Measurements from ENCODE around the gene CAND1. TPM values are rescaled to one million over a fixed set of nuclear protein-coding genes. Genes with fewer than 3 reads are reported as not detected.

The CAND1 gene
- total RNA-seq, 1 experiment from 2014 or later: 230 TPM

- peaks cover 16 to 27% of the 10 kb centered on the region in 2 experiments for H3K4me1 Mint-ChIP-seq
Measured at GRCh38 chr12:67358781-67359338, 89.7 kb downstream of the CAND1 start.

More at GRCh38 chr12:67358781-67359338, 89.7 kb downstream of the CAND1 start:
- no peak overlapping the region for H2AK5ac ChIP-seq (ENCODE audit: insufficient read length, low read length)
- no peak overlapping the region for H2BK20ac ChIP-seq (ENCODE audit: low read depth, low read length, poor library complexity, severe bottlenecking)
- H3K23ac ChIP-seq (ENCODE audit: insufficient read length, low read depth, low read length): no peak overlapping the region
- Mint-ChIP-seq H3K9me3 (peaks cover 4 to 11% of the 10 kb centered on the region in 2 experiments; a peak in 2 of 5 replicates), H3K36me3 (ENCODE audit: insufficient read depth in 1 of 3, low read depth in 3 of 3) (peaks cover 0 to 19% (median 0%) of the 10 kb centered on the region in 3 experiments; a peak in 4 of 7 replicates), H3K27ac (no peak overlapping the region), H3K27me3 (ENCODE audit: low read depth) (no peaks in the 10 kb centered on the region), H3K4me3 (no peak overlapping the region)
- H3K9me3 ChIP-seq (ENCODE audit: control insufficient read depth, low read depth, low read length): no peaks in the 10 kb centered on the region
- H3T11ph ChIP-seq (ENCODE audit: low read length): no peak overlapping the region
- H4K20me1 ChIP-seq (ENCODE audit: control insufficient read depth, insufficient read depth, insufficient read length): no peaks in the 10 kb centered on the region
- no peaks in the 10 kb centered on the region for H3K79me1 ChIP-seq (ENCODE audit: insufficient read depth, low read depth, low read length, poor library complexity, severe bottlenecking)
- no peak overlapping the region for H3K14ac ChIP-seq (ENCODE audit: insufficient read depth, low read length)
- no peak overlapping the region for H2BK12ac ChIP-seq (ENCODE audit: insufficient read length, low read depth, low read length)
- no peak overlapping the region for H3K4ac ChIP-seq (ENCODE audit: low read depth, low read length)
- no peaks in the 10 kb centered on the region for H3K4me1 ChIP-seq (ENCODE audit: insufficient read depth, low read length)
- H2BK120ac ChIP-seq (ENCODE audit: low read depth, low read length, poor library complexity, severe bottlenecking): no peak overlapping the region
- no peak overlapping the region for H2AFZ ChIP-seq (ENCODE audit: low read length)
- H3K56ac ChIP-seq (ENCODE audit: insufficient read length, low read depth, low read length): no peak overlapping the region
- no CpG with 5 or more reads among the region's 4 CpGs for WGBS (ENCODE audit: extremely low coverage, insufficient read length, low lambda C conversion rate)
- no peak overlapping the region for H3K27ac ChIP-seq (ENCODE audit: insufficient read length, low read depth, low read length)
- no peak overlapping the region for H3K4me2 ChIP-seq (ENCODE audit: insufficient read depth, insufficient read length, low read length)
- H3K9ac ChIP-seq (ENCODE audit: extremely low read depth, insufficient read length, low read length): no peak overlapping the region
- H3K27me3 ChIP-seq (ENCODE audit: insufficient read depth, low read length): no peaks in the 10 kb centered on the region
- H2BK5ac ChIP-seq (ENCODE audit: insufficient read length, low read length): no peak overlapping the region
- no peaks in the 10 kb centered on the region for H3K23me2 ChIP-seq (ENCODE audit: insufficient read length, low read depth, low read length, poor library complexity, severe bottlenecking)
- no peak overlapping the region for H4K8ac ChIP-seq (replicated peaks; ENCODE audit: insufficient read length, low read depth, low read length)
- H3K79me2 ChIP-seq (ENCODE audit: insufficient read depth, low read length): no peaks in the 10 kb centered on the region
- DNase-seq: no peak
- H4K91ac ChIP-seq (ENCODE audit: insufficient read length, low read depth, low read length): no peak overlapping the region
- H4K5ac ChIP-seq (ENCODE audit: insufficient read length, low read depth, low read length): no peak overlapping the region
- no peak overlapping the region for H3K18ac ChIP-seq (ENCODE audit: insufficient read length, low read depth, low read length)
- TF ChIP-seq CTCF (conservative IDR thresholded peaks at IDR 0.05): no peak
- no peak overlapping the region for H2BK15ac ChIP-seq (ENCODE audit: low read depth, low read length)

Data from H9 (cell line).